Measurements from ENCODE around the gene ZNF532.

DNA sequence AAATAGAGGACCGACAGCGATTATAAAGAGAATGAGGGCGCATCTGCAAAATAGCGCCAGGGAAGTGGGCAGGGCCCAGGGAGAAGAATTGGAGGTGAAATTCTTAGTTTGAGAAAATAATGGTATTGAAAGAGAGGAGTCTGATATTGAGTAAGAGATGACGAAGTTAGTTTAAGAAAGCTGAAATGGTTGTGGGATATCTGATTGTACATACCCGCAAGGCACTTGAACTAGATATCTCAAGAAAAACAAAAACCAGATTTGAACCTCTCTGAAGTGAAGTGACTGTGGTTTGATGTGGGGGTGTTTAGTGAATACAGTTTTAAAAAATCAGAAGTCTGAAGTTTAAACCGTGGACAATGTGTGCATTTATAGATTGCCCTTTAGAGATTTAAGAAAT is 38.9 kb downstream of the ZNF532 start:
- TF ChIP-seq, protein P1, sequence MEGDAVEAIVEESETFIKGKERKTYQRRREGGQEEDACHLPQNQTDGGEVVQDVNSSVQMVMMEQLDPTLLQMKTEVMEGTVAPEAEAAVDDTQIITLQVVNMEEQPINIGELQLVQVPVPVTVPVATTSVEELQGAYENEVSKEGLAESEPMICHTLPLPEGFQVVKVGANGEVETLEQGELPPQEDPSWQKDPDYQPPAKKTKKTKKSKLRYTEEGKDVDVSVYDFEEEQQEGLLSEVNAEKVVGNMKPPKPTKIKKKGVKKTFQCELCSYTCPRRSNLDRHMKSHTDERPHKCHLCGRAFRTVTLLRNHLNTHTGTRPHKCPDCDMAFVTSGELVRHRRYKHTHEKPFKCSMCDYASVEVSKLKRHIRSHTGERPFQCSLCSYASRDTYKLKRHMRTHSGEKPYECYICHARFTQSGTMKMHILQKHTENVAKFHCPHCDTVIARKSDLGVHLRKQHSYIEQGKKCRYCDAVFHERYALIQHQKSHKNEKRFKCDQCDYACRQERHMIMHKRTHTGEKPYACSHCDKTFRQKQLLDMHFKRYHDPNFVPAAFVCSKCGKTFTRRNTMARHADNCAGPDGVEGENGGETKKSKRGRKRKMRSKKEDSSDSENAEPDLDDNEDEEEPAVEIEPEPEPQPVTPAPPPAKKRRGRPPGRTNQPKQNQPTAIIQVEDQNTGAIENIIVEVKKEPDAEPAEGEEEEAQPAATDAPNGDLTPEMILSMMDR (IDR thresholded peaks at IDR 0.05), result no peak
- no peak for TF ChIP-seq EP300 (IDR thresholded peaks at IDR 0.05)
- no peak for TF ChIP-seq POLR2A (IDR thresholded peaks at IDR 0.05)

Data from upper lobe of left lung (tissue), 4 donors.